A673 (cell line): ENCODE data around the gene RNF13. TPM values are rescaled to one million over a fixed set of nuclear protein-coding genes. Genes with fewer than 3 reads are reported as not detected.

Experiments
- BruUV-seq: library from RNA; stranded (reverse); fragments of 400-500 nt; replicated peaks from 2 replicates; lab custom pipeline; 2021; lab: Mats Ljungman, UMichigan
- CTCF ChIA-PET: fragments of 300-600 bp; sonication (Branson Sonifier 250); formaldehyde crosslinking; loops from one replicate; lab custom pipeline; 2022; ENCODE audit warnings: antibody characterized with exemption; lab: Charles Lee
- POLR2A ChIA-PET: fragments of 300-600 bp; sonication (Branson Sonifier 250); formaldehyde crosslinking; loops from one replicate; lab custom pipeline; 2022; ENCODE audit warnings: antibody characterized with exemption; ENCODE audit not compliant: low non-redundant PET; lab: Charles Lee
- DNase-seq: peaks from one replicate; pipeline ENCODE4 v3.0.0-alpha.2; 2015; ENCODE audit warnings: low spot score
- H3K27ac ChIP-seq: fragments of 200-600 bp; sonication (generic); 2 replicates; pipeline ENCODE4 v1.5.1; 2016; ENCODE audit warnings: mixed run types, low read depth, mild to moderate bottlenecking, mixed read lengths, antibody characterized with exemption, low read length; ENCODE audit not compliant: poor library complexity, severe bottlenecking
- H3K27me3 ChIP-seq: fragments of 200-600 bp; sonication (generic); replicated peaks from 2 replicates; pipeline ENCODE4 v1.6.1; 2017; ENCODE audit warnings: mixed run types, low read depth, mild to moderate bottlenecking, mixed read lengths, antibody characterized with exemption, low read length; ENCODE audit not compliant: insufficient read depth, poor library complexity
- H3K36me3 ChIP-seq: fragments of 200-600 bp; sonication (generic); 2 replicates; pipeline ENCODE4 v1.6.1; 2016; ENCODE audit warnings: mixed run types, mild to moderate bottlenecking, mixed read lengths, antibody characterized with exemption, low read length; ENCODE audit not compliant: insufficient read depth, poor library complexity, severe bottlenecking
- H3K4me1 ChIP-seq: fragments of 200-600 bp; sonication (generic); 2 replicates; pipeline ENCODE4 v1.6.1; 2017; ENCODE audit warnings: mixed run types, mild to moderate bottlenecking, mixed read lengths, antibody characterized with exemption, low read length; ENCODE audit not compliant: insufficient read depth, poor library complexity, severe bottlenecking
- H3K4me3 ChIP-seq: fragments of 200-600 bp; sonication (generic); 2 replicates; pipeline ENCODE4 v1.5.1; 2016; ENCODE audit warnings: low read depth, mixed run types, mild to moderate bottlenecking, mixed read lengths, low read length; ENCODE audit not compliant: poor library complexity, severe bottlenecking
- H3K9me3 ChIP-seq: fragments of 200-600 bp; sonication (generic); 2 replicates; pipeline ENCODE4 v1.6.1; 2016; ENCODE audit warnings: mixed run types, low read depth, mild to moderate bottlenecking, mixed read lengths, antibody characterized with exemption, low read length; ENCODE audit not compliant: poor library complexity, severe bottlenecking
- CTCF ChIP-seq: fragments of 300-800, 200-600 bp; sonication (generic); conservative IDR thresholded peaks from 2 replicates; pipeline ENCODE4 v1.5.1; 2017; ENCODE audit warnings: low read depth, mild to moderate bottlenecking, antibody characterized with exemption, low read length, moderate library complexity, mixed read lengths
- EZH2 ChIP-seq: fragments of 200-600 bp; sonication (generic); IDR thresholded peaks from 2 replicates; pipeline ENCODE4 v1.6.1; 2017; ENCODE audit warnings: borderline replicate concordance, low read depth, mild to moderate bottlenecking, mixed read lengths, antibody characterized with exemption, low read length; ENCODE audit not compliant: poor library complexity, severe bottlenecking
- intact Hi-C: fragments of 100-400 bp; cut with micrococcal nuclease; formaldehyde crosslinking; loops from one replicate; pipeline ENCODE4 v1.10.0; 2022; ENCODE audit not compliant: unreplicated experiment
- total RNA-seq: library from RNA; stranded (reverse); gene quantifications from 2 replicates; pipeline ENCODE4 v1.2.3, GENCODE V29; 2021

RNF13 gene
- total RNA-seq, 1 experiment from 2014 or later: 21.7 TPM

- Histone ChIP-seq H3K36me3 (peaks cover 66% of the 10 kb centered on the region), H3K27me3 (no peaks in the 10 kb centered on the region), H3K4me3 (no peak overlapping the region), H3K27ac (no peak overlapping the region), H3K9me3 (no peaks in the 10 kb centered on the region), H3K4me1 (peaks cover 42% of the 10 kb centered on the region)
- intact Hi-C loops: loop anchor here (10.0 kb wide), 1 partner anchor 530 kb away; no protein-coding TSS in a partner anchor
- CTCF ChIA-PET: interaction anchor here (0.6 kb wide), 1 partner anchor 1452 kb away, joined by 4 read pairs; no protein-coding TSS in a partner anchor
- no peak for DNase-seq
- TF ChIP-seq CTCF (no peak), EZH2 (no peak)
- POLR2A ChIA-PET: no interaction called here
- no TSS peak for BruUV-seq
Observed at GRCh38 chr3:149965278-149965677, 152.3 kb downstream of the RNF13 start.

- ChIA-PET POLR2A (no interaction called here), CTCF (interaction anchor here (0.6 to 1.2 kb wide), 7 partner anchors 14 to 260 kb away, joined by 3 to 30 read pairs (median 3); no protein-coding TSS in a partner anchor)
- intact Hi-C loops: loop anchor here (1.0 to 10.0 kb wide), 3 partner anchors 217 to 528 kb away; no protein-coding TSS in a partner anchor
- peak; percentile 78 for DNase-seq
- Histone ChIP-seq H3K4me1 (peaks cover 42% of the 10 kb centered on the region), H3K9me3 (no peaks in the 10 kb centered on the region), H3K27me3 (no peaks in the 10 kb centered on the region), H3K4me3 (peak overlapping the region; percentile 83), H3K27ac (peak overlapping the region; percentile 95), H3K36me3 (peaks cover 52% of the 10 kb centered on the region)
- peak; percentile 68 for TF ChIP-seq CTCF
- no peak for TF ChIP-seq EZH2
- BruUV-seq: no TSS peak
Observed at GRCh38 chr3:149967086-149967685, 154.2 kb downstream of the RNF13 start.

GRCh38 chr3:149968216-149968615 lies 155.2 kb downstream of the RNF13 start:
- H3K9me3 ChIP-seq: no peaks in the 10 kb centered on the region
- ChIA-PET POLR2A (no interaction called here), CTCF (interaction anchor here (1.0 to 1.4 kb wide), 3 partner anchors 15 to 252 kb away, joined by 3 to 9 read pairs (median 6); no protein-coding TSS in a partner anchor)
- TF ChIP-seq CTCF (no peak), EZH2 (no peak)
- DNase-seq: no peak
- intact Hi-C loops: loop anchor here (10.0 kb wide), 1 partner anchor 527 kb away; no protein-coding TSS in a partner anchor
- H3K36me3 ChIP-seq: peaks cover 43% of the 10 kb centered on the region
- peak overlapping the region; percentile 95 for H3K27ac ChIP-seq
- peaks cover 42% of the 10 kb centered on the region for H3K4me1 ChIP-seq
- H3K27me3 ChIP-seq: no peaks in the 10 kb centered on the region
- no TSS peak for BruUV-seq
- H3K4me3 ChIP-seq: peak overlapping the region; percentile 83
